ENCODE measurements around the gene FGGY.
"Not testable (repeated sequence)": the region's sequence is repeated elsewhere in the genome, so short reads cannot be mapped to it uniquely, and the experiment has no call there.

The FGGY gene

GRCh38 chr1:59354239-59354638 lies 57.3 kb downstream of the FGGY start:
- DNase-seq, result not testable (repeated sequence)

GRCh38 chr1:59354709-59355337 lies 57.9 kb downstream of the FGGY start:
- DNase-seq, result peak; percentile 45

GRCh38 chr1:59355361-59355760 lies 58.5 kb downstream of the FGGY start:
- DNase-seq, result no peak

GRCh38 chr1:59356627-59357026 lies 59.7 kb downstream of the FGGY start:
- no peak for DNase-seq

GRCh38 chr1:59357645-59358320 lies 60.9 kb downstream of the FGGY start:
- no peak for DNase-seq

- DNase-seq, result no peak
These were observed 62.4 kb downstream of the FGGY start for GRCh38 chr1:59359325-59359724.

- peak; percentile 80 for DNase-seq
These were observed 63.3 kb downstream of the FGGY start for GRCh38 chr1:59360170-59360569.

GRCh38 chr1:59360729-59361128 lies 63.8 kb downstream of the FGGY start:
- DNase-seq, result no peak

GRCh38 chr1:59361766-59362165 lies 64.9 kb downstream of the FGGY start:
- DNase-seq, result no peak

- no peak for DNase-seq
These were observed 67.1 kb downstream of the FGGY start for GRCh38 chr1:59364037-59364436.

- DNase-seq, result no peak
These were observed 69.5 kb downstream of the FGGY start for GRCh38 chr1:59366346-59366745.

- peak; percentile 84 for DNase-seq
These were observed 70.6 kb downstream of the FGGY start for GRCh38 chr1:59367301-59368007.

- DNase-seq, result no peak
These were observed 71.2 kb downstream of the FGGY start for GRCh38 chr1:59368008-59368670.

- DNase-seq, result peak; percentile 99
These were observed 78.7 kb downstream of the FGGY start for GRCh38 chr1:59375321-59376220.

- DNase-seq, result no peak
These were observed 80.5 kb downstream of the FGGY start for GRCh38 chr1:59377350-59377904.

GRCh38 chr1:59378621-59379370 lies 81.9 kb downstream of the FGGY start:
- no peak for DNase-seq

GRCh38 chr1:59379371-59379728 lies 82.5 kb downstream of the FGGY start:
- no peak for DNase-seq

- no peak for DNase-seq
These were observed 87.1 kb downstream of the FGGY start for GRCh38 chr1:59383963-59384362.

- DNase-seq, result no peak
These were observed 87.5 kb downstream of the FGGY start for GRCh38 chr1:59384443-59384842.

GRCh38 chr1:59388191-59388590 lies 91.3 kb downstream of the FGGY start:
- DNase-seq, result no peak

GRCh38 chr1:59389847-59390246 lies 93.0 kb downstream of the FGGY start:
- no peak for DNase-seq

GRCh38 chr1:59390307-59390706 lies 93.4 kb downstream of the FGGY start:
- DNase-seq, result no peak
